Neural cell (in vitro differentiated cells): ENCODE data around the gene TUT1. TPM values are rescaled to one million over a fixed set of nuclear protein-coding genes. Genes with fewer than 3 reads are reported as not detected.

ENCODE experiments used
- H2AFZ ChIP-seq: fragments of 200-600, 300-800 bp; sonication (generic), shearing (Covaris generic); 2 replicates; pipeline ENCODE4 v1.6.0; 2014; ENCODE audit warnings: low read depth, mild to moderate bottlenecking, antibody characterized with exemption, low read length, moderate library complexity
- H3F3A ChIP-seq: fragments of 200-600 bp; shearing (Covaris generic); 2 replicates; pipeline ENCODE4 v1.6.1; 2016; ENCODE audit warnings: mild to moderate bottlenecking, moderate library complexity, mixed read lengths, antibody characterized with exemption, low read length; ENCODE audit not compliant: insufficient read depth, poor library complexity, severe bottlenecking
- H3K27ac ChIP-seq: fragments of 200-600, 300-800 bp; sonication (generic), shearing (Covaris generic); 2 replicates; pipeline ENCODE4 v1.5.1; 2014; ENCODE audit warnings: mild to moderate bottlenecking, low read length, moderate library complexity
- H3K27me3 ChIP-seq: fragments of 300-800, 200-600 bp; sonication (generic), shearing (Covaris generic); 2 replicates; pipeline ENCODE4 v1.6.0; 2014; ENCODE audit warnings: mild to moderate bottlenecking, low read depth, low read length, moderate library complexity; ENCODE audit not compliant: insufficient read depth
- H3K36me3 ChIP-seq: fragments of 300-800, 200-600 bp; sonication (generic), shearing (Covaris generic); 2 replicates; pipeline ENCODE4 v1.5.1; 2014; ENCODE audit warnings: mild to moderate bottlenecking, antibody characterized with exemption, low read length, moderate library complexity; ENCODE audit not compliant: insufficient read depth
- H3K4me2 ChIP-seq: fragments of 300-800, 200-600 bp; sonication (generic), shearing (Covaris generic); 2 replicates; pipeline ENCODE4 v1.6.0; 2014; ENCODE audit warnings: mild to moderate bottlenecking, low read length
- H3K4me3 ChIP-seq: fragments of 300-800, 200-600 bp; sonication (generic), shearing (Covaris generic); 2 replicates; pipeline ENCODE4 v1.5.1; 2014; ENCODE audit warnings: mild to moderate bottlenecking, low read length, moderate library complexity
- H3K79me2 ChIP-seq: fragments of 200-600 bp; shearing (Covaris generic); replicated peaks from 2 replicates; pipeline ENCODE4 v1.6.0; 2014; ENCODE audit warnings: mild to moderate bottlenecking, low read length, moderate library complexity; ENCODE audit not compliant: insufficient read depth
- H3K9ac ChIP-seq: fragments of 300-800, 200-600 bp; sonication (generic), shearing (Covaris generic); 2 replicates; pipeline ENCODE4 v1.6.1; 2016; ENCODE audit warnings: mild to moderate bottlenecking, low read length, mixed read lengths
- H3K9me2 ChIP-seq: fragments of 200-600 bp; shearing (Covaris generic); 2 replicates; pipeline ENCODE4 v1.6.1; 2016; ENCODE audit warnings: mild to moderate bottlenecking, low read length, mixed read lengths; ENCODE audit not compliant: insufficient read depth
- H3K9me3 ChIP-seq: fragments of 200-600, 300-800 bp; sonication (generic), shearing (Covaris generic); 2 replicates; pipeline ENCODE4 v1.6.1; 2016; ENCODE audit warnings: mild to moderate bottlenecking, mixed run types, low read length, moderate library complexity, mixed read lengths
- H4K20me1 ChIP-seq: fragments of 200-600 bp; shearing (Covaris generic); 2 replicates; pipeline ENCODE4 v1.6.1; 2016; ENCODE audit warnings: mild to moderate bottlenecking, mixed run types; ENCODE audit not compliant: insufficient read depth
- EP300 ChIP-seq: fragments of 450-650 bp; conservative IDR thresholded peaks from 2 replicates; pipeline ENCODE4 v1.6.1; 2014; ENCODE audit warnings: antibody characterized with exemption, mild to moderate bottlenecking, moderate library complexity; ENCODE audit not compliant: poor library complexity, severe bottlenecking
- EZH2 ChIP-seq: fragments of 200-600, 300-800 bp; shearing (Covaris generic), sonication (generic); IDR thresholded peaks from 2 replicates; pipeline ENCODE4 v1.6.1; 2014; ENCODE audit warnings: antibody characterized with exemption, low read length, borderline replicate concordance, mild to moderate bottlenecking; ENCODE audit not compliant: insufficient read depth, poor library complexity, severe bottlenecking
- MXI1 ChIP-seq: fragments of 450-650 bp; conservative IDR thresholded peaks from 2 replicates; pipeline ENCODE4 v1.6.1; 2014; ENCODE audit warnings: antibody characterized with exemption, mild to moderate bottlenecking; ENCODE audit not compliant: poor library complexity, severe bottlenecking
- POLR2AphosphoS5 ChIP-seq: IDR thresholded peaks from 2 replicates; pipeline ENCODE4 v1.6.1; 2012
- SMC3 ChIP-seq: fragments of 450-650 bp; conservative IDR thresholded peaks from 2 replicates; pipeline ENCODE4 v1.6.1; 2014; ENCODE audit warnings: antibody characterized with exemption, mild to moderate bottlenecking, moderate library complexity; ENCODE audit not compliant: poor library complexity
- TAF1 ChIP-seq: IDR thresholded peaks from 2 replicates; pipeline ENCODE4 v1.6.1; 2012; ENCODE audit warnings: low read depth
- polyA plus RNA-seq: library from polyadenylated mRNA; depleted of rRNA; stranded (reverse); fragments of >200 nt; gene quantifications from 2 replicates; pipeline ENCODE4 v1.2.3, GENCODE V29; 2014
- TF ChIP-seq, protein P1 (sequence below): IDR thresholded peaks from 2 replicates; pipeline ENCODE4 v1.6.1; 2012; ENCODE audit warnings: borderline replicate concordance
- TF ChIP-seq, protein P2 (sequence below): fragments of 450-650 bp; IDR thresholded peaks from 2 replicates; pipeline ENCODE4 v1.5.1; 2014; ENCODE audit warnings: antibody characterized with exemption, mild to moderate bottlenecking, moderate library complexity; ENCODE audit not compliant: poor library complexity, severe bottlenecking

The TUT1 gene
- polyA plus RNA-seq, 1 donor from 2014 or later: 17.8 TPM

DNA sequence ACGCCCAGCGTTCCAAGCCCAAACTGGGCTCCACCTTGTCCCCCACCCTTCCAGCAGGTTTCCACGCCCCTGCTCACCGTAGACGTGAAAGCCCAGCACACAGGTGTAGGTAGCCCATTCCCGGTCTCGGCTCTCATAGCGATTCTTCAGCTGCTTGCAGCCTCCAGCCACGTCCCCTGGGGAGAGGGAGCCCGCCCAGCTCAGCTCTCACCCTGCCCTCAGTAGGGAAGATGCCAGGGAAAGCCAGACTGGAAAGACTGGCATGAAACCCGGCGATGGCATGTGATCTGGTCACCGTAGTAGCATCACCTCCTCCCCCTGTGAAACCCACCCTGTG is 11.7 kb upstream of the TUT1 start:
- Histone ChIP-seq H3K4me2 (no peak overlapping the region), H3K27ac (no peak overlapping the region), H3K9ac (peak overlapping the region; percentile 78), H2AFZ (no peak overlapping the region), H3K79me2 (peaks cover 32% of the 10 kb centered on the region), H3K4me3 (no peak overlapping the region), H3K9me3 (no peaks in the 10 kb centered on the region), H3K9me2 (no peaks in the 10 kb centered on the region), H4K20me1 (no peaks in the 10 kb centered on the region), H3K36me3 (no peaks in the 10 kb centered on the region), H3K27me3 (no peaks in the 10 kb centered on the region), H3F3A (no peaks in the 10 kb centered on the region)
- TF ChIP-seq TAF1: no peak
- no peak for TF ChIP-seq EZH2
- TF ChIP-seq, protein P1, sequence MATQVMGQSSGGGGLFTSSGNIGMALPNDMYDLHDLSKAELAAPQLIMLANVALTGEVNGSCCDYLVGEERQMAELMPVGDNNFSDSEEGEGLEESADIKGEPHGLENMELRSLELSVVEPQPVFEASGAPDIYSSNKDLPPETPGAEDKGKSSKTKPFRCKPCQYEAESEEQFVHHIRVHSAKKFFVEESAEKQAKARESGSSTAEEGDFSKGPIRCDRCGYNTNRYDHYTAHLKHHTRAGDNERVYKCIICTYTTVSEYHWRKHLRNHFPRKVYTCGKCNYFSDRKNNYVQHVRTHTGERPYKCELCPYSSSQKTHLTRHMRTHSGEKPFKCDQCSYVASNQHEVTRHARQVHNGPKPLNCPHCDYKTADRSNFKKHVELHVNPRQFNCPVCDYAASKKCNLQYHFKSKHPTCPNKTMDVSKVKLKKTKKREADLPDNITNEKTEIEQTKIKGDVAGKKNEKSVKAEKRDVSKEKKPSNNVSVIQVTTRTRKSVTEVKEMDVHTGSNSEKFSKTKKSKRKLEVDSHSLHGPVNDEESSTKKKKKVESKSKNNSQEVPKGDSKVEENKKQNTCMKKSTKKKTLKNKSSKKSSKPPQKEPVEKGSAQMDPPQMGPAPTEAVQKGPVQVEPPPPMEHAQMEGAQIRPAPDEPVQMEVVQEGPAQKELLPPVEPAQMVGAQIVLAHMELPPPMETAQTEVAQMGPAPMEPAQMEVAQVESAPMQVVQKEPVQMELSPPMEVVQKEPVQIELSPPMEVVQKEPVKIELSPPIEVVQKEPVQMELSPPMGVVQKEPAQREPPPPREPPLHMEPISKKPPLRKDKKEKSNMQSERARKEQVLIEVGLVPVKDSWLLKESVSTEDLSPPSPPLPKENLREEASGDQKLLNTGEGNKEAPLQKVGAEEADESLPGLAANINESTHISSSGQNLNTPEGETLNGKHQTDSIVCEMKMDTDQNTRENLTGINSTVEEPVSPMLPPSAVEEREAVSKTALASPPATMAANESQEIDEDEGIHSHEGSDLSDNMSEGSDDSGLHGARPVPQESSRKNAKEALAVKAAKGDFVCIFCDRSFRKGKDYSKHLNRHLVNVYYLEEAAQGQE: no peak
- no peak for TF ChIP-seq EP300
- no peak for TF ChIP-seq SMC3
- TF ChIP-seq POLR2AphosphoS5: no peak
- TF ChIP-seq, protein P2, sequence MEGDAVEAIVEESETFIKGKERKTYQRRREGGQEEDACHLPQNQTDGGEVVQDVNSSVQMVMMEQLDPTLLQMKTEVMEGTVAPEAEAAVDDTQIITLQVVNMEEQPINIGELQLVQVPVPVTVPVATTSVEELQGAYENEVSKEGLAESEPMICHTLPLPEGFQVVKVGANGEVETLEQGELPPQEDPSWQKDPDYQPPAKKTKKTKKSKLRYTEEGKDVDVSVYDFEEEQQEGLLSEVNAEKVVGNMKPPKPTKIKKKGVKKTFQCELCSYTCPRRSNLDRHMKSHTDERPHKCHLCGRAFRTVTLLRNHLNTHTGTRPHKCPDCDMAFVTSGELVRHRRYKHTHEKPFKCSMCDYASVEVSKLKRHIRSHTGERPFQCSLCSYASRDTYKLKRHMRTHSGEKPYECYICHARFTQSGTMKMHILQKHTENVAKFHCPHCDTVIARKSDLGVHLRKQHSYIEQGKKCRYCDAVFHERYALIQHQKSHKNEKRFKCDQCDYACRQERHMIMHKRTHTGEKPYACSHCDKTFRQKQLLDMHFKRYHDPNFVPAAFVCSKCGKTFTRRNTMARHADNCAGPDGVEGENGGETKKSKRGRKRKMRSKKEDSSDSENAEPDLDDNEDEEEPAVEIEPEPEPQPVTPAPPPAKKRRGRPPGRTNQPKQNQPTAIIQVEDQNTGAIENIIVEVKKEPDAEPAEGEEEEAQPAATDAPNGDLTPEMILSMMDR: no peak

DNA sequence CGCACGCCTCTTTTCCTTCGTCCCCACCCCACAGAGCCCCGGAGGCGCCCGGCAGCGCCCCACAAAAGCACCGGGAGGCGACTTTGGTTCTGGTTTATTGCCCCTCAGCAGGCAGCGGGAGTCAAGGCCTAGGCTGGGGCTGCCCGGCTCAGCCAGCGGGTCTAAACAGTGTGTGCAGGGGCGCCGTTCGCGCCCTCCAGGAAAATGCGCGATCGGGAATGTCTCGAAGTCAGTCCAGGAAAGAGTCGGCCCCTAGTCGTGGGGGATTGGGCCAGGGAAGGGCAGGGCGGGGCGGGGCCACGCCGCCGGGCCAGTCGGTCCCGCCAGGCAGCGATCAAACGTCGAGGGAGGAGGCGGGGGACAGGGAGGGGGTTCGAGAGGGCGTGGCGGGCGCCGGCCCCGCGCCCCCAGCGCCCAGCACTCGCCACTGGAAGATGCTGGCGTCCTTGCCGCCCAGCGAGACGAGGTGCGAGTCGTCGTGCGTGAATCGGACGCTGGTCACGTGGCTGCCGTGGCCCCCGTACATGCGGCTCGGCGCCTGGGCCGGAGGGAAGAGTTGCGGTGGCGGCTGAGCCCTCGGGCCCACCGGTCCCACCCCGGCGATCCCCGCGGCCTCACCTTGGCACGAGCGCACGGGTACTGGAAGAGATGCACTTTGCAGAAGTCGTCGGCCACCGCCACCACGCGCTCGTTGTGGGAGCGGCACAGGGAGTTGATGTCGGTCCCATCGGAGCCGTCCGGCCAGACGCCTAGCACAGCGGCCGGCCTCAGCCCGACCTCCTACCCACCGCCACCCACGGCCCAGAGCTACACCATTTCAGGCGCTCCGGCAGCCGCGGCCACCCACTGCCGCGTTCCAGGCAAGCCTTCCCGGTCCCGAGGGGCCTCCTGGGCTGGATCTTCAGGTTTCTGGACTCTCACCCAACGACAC is 11.1 kb upstream of the TUT1 start:
- Histone ChIP-seq H3K27me3 (no peaks in the 10 kb centered on the region), H3K36me3 (no peaks in the 10 kb centered on the region), H3K79me2 (peaks cover 32% of the 10 kb centered on the region), H3K4me2 (peak overlapping the region; percentile 84), H3K9me2 (no peaks in the 10 kb centered on the region), H4K20me1 (no peaks in the 10 kb centered on the region), H3K27ac (peak overlapping the region; percentile 66), H3K4me3 (peak overlapping the region; percentile 100), H3K9ac (peak overlapping the region; percentile 78), H3F3A (no peaks in the 10 kb centered on the region), H2AFZ (peak overlapping the region; percentile 76), H3K9me3 (no peaks in the 10 kb centered on the region)
- TF ChIP-seq MXI1 (no peak), TAF1 (no peak)
